HPDE6-E6E7 (cell line): Measurements from ENCODE around the gene WNT4.
"Not testable (repeated sequence)": the region's sequence is repeated elsewhere in the genome, so short reads cannot be mapped to it uniquely, and the experiment has no call there.

Source experiments
- DNase-seq: peaks from one replicate; pipeline ENCODE4 v3.0.0; 2011; ENCODE audit warnings: missing footprints; ENCODE audit errors: extremely low spot score

WNT4 gene

DNA sequence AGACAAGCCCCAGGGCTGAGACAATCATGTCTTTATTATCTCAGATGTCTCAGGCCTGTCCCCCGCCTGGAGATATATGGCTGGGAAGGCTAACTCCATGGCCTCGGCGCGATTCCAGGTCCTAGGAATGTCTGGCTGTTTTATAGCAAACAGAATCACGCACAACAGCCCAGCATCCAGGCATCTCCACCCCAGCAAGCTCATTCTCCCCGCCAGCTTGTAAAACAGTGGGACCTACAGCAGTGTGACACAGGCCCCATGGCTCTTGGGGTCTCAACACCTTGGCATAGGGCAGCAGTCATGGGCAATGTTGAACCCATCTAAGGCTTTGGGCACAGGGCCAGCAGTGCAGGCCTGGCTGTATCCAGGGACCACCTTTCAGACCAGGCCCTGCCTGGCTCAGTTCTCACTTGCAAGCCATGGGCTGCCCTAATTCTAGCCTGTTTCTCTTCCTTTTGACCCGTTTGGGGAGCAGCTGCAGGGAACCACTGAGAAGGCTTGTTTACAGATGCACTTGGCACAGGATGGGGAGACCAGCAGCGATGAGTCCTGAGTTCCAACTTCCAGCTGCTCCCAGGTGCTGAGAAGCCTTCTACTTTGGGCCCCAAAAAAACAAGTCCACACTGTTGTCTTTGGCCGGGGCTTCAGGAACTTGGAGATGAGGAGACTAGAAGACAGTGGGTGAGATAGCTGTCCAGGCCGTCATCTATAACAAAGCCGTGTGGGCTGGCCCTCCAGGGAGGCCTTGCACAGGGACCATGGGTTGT is 34.4 kb downstream of the WNT4 start:
- DNase-seq, result no peak

DNA sequence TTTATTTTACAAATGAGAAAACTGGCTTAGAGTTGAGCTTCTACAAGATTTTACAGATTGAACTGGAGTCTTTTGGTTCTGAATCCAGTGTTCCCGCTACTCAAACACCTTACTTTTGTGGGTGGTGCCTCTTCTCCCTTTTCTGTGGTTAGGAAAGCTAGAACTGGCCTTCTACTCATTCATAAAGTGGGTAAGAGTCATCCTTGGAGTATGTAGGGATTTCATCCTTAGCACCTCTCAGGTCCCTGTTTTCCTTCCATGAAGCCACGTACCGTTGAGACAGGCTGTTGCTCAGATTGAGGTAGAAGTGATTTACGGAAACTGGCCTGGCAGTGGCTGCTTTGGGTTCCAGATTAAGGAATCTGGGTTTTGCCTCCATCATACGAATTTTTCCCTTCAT is 35.8 kb downstream of the WNT4 start:
- DNase-seq, result no peak

DNA sequence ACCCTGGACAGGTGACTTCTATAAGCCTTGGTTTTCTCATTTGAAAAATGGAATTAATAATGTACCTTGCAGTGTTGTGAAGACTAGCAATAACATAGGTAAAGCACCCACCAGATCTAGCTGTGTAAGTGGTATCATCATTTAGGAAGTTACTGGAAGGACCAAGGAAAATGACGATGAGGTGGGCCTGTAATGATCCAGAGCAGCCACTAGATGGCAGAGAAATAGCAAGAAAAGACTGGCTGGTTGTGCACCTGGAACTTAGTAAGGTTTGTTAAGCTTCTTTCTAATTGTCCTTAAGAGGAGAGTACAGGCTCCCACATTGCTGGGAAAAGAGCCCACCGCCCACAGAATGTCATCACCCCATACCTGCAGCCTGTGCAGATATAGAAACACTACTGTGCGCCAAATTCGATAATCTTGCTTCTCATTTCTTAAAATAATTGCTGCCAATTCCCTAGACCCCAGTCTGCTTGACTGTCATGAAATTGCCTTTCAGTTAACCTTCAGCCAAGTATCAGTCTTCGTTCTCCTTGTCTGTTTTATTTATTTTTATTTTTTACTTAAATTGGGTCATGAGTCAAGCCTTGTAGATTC is 37.2 kb downstream of the WNT4 start:
- peak; percentile 48 for DNase-seq

DNA sequence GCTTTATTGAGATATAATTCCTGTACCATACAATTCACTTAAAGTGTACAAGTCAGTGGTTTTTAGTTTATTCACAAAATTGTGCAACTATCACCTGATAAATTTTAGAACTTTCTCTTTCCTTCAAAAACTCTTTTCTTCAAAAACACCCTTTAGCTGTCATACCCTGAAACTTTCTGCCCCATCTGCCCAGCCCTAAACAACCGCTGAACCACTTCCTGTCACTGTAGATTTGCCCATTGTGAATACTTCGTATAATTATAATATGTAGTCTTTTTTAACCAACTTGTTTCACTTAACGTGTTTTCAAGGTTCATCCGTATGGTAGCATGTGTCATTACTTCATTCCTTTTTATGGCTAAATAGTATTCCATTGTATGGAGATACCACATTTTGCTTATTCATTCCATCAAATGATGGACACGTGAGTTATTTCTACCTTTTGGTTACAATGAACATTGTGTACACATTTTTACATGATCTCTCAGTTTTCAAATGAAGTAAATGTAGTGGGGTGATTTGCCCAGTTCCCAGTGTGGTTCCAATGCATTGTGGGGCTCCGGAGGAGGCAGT is 37.9 kb downstream of the WNT4 start:
- no peak for DNase-seq

DNA sequence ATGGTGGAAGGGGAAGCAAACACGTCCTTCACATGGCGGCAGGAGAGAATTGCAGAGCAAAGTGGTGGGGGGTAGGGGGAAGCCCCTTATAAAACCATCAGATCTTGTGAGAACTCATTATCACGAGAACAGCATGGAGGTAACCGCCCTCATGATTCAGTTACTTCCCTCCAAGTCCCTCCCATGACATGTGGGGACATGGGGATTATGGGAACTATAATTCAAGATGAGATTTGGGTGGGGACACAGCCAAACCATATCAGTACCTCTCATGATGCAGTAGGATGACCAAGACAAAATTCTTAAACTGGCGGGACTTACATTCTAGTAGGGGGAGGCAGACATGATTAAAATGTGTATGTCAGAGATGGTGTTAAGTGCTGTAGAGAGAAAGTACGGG is 38.8 kb downstream of the WNT4 start:
- no peak for DNase-seq

DNA sequence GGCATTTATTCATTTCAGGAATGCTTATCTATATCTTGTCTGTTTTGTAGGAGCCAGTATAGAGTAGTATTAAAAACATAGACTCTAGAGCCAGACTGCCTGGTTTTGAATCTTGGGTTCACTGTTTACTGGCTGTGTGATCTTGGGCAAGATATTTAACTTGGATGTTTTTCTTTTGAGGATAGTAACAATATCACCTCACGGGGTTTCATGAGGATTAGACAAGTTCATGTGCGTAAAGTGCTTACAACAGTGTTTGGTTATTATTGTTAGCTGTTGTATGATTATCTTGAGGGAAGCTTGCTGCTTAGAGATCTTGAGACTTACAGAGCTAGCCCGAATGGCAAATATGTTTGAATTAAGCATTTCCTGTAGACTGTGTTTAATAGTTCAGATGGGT is 40.2 kb downstream of the WNT4 start:
- no peak for DNase-seq

DNA sequence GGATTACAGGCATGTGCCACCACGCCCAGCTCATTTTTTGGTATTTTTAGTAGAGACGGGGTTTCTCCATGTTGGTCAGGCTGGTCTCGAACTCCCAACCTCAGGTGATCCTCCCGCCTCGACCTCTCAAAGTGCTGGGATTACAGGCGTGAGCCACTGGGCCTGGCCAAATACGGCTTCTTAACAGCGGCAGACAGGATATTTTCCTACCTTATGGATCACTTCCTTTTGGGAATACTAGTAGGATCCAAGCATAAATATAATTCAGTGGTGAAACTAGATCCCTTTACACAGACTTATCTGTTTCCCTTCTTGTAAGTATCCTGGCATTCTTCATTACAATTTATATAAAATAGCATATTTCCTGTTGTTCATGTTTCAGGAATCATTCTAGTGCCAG is 40.9 kb downstream of the WNT4 start:
- DNase-seq, result no peak

DNA sequence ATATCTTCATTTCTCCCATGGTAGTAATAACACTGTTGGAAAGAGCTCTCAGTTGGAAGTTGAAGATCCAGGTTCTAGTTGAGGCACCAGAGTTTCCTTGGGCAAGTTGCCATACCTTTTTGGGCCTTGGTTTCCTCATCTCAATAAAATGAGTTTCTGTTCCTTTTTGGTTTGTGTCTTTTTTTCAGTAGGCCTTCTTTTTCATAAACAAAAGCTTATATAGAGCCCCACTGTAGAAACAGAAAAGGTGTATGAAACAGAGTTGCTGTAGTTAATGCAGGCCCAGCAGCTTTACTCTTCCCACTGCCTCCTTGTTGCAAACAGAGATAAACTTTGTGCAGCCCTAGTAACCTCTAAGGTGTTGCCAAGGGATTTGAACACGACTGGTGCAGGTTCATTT is 41.7 kb downstream of the WNT4 start:
- no peak for DNase-seq

DNA sequence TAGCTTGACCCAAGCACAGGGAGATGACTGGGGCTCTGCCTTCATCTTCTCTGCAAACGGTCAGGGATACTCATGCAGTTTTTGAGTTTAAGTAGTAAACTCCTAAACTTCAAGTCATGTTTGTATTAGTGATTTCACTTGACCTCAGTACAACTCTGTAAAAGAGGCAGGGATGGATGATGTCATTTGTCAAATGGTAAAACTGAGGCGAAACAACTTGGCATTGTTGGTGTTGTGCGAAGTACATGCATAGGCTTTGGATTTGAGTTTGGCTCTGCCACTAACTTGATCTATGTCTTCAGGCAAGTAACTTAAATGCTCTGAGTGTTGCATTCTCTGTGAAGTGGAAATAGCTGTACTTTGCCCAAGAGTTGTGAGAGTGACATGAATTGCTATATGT is 42.7 kb downstream of the WNT4 start:
- DNase-seq, result no peak

DNA sequence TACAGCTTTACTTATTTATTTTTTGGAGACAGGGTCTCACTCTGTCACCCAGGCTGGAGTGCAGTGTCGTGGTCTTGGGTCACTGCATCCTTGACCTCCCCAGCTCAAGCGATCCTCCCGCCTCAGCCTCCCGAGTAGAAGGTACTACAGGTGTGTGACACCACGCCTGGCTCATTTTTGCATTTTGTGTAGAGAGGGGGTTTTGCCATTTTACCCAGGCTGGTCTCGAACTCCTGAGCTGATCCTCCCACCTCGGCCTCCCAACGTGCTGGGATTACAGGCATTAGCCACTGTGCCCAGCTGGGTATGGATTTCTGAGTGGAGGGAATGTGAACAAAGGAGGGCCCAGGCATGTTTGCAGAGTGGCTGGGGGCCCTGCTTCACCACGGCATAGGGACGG is 44.1 kb downstream of the WNT4 start:
- DNase-seq, result no peak

DNA sequence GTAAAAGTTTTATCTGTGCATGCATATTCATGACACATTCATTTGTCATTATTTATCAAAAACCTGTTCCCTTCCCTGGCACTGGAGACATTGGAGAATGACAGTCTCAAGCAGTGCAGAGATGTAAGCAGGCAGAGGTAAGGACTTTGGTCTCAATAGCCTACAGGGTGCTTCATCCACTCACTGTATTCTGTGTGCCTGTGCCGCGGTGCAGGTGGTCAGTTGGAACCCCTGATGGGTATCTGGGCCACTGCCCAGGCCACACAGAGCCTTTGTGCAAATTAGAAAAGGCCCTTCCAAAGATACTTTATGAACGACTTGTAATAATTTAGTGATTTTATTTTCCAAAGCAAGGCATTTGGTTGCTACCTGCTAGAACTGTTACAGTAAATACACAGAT is 46.4 kb downstream of the WNT4 start:
- no peak for DNase-seq

DNA sequence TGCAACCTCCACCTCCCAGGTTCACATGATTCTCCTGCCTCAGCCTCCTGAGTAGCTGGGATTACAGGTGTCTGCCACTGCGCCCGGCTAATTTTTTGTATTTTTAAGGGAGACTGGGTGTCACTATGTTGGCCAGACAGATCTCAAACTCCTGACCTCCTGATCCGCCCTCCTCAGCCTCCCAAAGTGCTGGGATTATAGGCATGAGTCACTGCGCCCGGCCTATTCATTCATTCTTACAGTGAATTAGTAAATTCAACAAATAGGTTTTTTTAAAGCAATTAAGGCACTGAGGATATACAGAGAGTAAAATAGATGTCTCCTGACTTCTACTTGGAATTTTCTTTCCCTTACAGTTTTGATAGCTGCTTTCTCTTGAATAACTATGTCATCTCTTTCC is 46.9 kb downstream of the WNT4 start:
- DNase-seq, result no peak

DNA sequence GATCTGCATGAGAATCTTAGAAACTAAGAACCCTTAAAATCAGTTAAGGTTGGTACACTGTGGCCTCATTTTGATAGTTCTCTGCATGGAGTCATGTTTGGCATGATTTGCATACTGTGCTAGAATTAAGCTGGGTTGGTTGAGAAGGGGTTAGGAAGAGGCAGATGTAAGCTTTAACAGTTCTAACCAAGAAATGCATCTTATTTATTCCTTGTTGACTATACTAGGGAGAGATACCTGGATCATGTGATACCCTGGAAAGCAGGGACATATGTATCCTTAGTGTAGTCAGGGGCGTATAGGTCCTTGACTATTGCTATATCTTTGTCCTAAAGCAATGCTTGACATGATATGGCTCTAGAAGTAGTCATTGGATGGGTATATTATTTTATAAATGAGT is 49.4 kb downstream of the WNT4 start:
- DNase-seq, result no peak

DNA sequence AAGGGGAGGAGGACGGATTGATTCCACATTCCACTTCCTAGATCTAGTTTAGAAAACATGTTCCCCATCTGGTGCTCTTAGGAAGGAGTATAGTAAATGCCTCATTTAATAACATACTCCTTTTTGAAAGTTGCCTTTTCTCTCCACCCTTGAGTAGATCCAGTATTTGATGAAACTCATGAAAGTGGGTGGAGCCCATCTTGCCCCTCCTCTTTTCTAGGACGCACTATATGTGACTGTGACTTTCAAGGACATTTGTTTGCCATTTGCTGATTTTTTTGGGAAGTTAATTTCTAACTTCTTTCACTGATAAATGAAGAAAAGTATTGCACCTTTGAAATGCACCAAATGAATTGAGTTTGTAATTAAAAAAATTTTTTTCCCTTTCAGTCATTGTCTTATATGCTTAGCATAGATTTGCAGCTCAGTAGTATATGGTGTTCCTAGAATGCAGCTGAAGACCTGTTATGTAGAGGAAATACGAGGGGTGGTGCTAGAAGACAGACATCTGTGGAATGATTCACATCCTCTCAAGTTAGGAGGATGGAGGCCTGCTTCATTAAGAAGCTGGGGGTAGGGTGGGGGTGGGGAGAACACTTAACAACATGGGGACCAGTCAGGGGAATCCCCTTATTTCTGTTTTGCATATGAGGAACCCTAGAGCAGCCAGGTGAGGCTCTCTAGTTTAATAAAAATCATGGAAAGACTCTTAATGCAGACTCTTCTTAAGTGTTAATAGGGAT is 50.7 kb downstream of the WNT4 start:
- not testable (repeated sequence) for DNase-seq

DNA sequence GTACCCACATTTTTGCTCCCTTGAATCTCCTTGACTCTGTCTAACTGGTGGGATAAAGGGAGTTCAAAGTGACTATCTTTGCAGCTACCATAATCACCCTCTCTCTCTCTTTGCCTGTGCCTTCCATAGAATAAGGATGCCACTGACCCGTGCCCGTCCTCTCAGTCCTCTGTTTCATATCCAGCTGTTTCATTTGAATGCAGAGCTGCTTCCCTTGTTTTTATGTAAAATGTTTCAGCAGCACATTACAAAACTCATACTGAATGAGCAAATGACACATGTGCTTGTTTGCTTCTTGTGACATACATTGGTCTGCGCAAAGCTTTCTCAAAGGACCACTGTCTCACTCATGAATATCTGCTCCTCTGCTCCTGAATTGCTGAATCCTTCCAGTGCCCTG is 52.0 kb downstream of the WNT4 start:
- no peak for DNase-seq

DNA sequence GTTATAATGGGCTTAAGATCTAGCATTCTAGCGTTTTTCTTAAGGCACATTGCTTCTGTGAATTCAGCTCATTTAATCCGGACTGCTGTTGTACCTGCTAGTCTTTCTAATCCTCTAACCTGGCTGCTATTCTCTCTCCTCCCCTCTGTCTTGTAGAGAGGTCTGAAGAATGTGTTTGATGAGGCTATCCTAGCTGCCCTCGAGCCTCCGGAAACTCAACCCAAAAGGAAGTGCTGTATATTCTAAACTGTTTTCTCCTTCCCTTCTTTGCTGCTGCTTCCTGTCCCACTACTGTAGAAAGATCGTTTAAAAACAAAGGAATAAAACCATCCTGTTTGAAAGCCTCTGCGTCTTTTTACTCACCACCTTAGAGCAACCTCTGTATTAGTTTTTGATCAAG is 53.1 kb downstream of the WNT4 start:
- no peak for DNase-seq

DNA sequence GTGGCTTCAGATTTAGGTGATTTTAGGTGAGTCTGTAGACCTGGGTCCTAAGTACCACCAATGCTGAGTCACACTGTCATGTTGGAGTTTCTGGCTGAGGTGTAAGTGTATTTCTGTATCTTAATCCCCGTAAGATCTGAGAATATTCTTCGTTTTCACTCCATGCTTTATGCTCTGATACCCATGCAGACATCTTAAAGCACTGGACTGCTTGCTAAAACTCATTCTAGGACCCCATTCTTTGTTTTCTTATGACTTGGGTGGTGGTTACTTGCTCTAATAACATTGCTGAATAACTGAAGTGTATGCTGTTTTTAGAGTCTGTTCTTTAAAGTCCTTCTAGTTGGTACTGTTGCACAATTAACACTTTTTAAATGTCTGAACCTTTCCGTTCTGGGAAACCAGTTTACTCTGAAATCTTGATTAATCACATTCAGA is 53.7 kb downstream of the WNT4 start:
- DNase-seq, result no peak

DNA sequence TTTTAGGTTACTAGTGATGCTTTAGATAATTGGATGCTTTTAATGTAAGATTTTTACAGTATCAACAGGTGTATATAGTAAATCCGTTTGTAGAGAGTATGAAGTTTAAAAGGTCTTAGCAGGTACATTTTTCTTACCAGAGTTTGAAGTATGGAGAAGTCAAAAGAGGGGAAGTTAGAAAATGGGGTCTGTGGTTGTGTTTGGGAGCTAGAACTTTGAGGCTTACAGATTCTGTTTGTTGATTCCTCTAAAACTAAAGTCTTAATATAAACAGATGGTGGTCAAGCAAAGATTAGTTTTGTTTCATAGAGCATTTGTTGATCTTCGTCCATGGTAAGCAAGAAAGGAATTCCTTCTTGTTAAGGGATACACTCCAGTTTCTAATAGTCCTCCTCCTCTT is 54.6 kb downstream of the WNT4 start:
- DNase-seq, result no peak

DNA sequence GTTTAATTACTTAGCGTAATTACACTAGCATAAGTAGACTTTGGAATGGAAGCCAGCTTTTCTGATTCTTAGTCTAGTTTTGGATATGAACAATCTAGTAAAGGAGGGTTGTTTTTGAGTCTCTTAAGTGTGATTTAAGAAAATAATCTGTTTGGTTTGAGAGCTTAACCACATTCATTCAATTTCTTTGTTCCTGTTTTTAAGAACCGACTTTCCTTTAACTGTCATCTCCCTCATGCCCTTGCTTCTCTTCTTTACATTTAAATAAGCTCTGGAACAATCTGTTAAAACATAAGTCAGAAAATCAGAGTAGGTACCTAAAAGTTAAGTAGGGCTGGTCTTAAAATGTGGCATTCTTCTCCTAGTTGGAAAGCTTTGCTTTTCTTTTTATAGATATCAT is 62.7 kb downstream of the WNT4 start:
- DNase-seq, result no peak

DNA sequence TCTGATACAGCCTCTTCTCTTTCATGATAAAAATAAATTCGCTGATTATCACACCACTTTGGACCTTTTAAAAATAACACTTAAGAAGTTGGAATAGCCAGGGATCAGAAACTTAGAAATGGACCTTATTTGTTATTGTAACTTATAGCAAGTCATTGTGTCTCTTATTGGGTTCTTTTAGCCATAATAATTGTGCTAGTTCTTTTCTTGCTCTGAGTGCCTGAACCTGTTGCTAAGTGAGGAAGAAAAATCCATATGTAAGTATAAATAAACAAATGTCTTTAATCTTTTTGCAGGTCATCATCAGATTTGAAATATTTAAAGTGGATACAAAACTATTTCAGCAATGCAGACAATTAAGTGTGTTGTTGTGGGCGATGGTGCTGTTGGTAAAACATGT is 64.8 kb downstream of the WNT4 start:
- no peak for DNase-seq

DNA sequence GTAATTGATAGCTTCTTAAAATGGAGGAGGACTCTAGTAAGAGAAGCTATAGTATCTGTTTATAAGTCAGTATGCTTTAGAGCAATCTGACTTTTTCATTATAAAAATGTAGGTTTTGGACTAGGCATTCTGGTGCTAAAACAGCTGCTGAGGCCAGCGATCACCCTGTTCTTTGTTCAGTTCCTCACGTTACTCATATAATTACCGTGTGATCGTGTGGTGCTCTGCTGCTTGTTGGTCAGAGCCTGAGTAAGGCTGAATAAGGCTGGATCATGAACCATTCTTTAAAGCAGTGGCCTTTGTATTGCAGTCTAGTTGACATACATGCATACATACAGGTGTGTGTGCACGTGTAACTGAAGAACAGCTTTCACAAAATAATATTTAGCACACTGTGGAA is 65.2 kb downstream of the WNT4 start:
- DNase-seq, result no peak

DNA sequence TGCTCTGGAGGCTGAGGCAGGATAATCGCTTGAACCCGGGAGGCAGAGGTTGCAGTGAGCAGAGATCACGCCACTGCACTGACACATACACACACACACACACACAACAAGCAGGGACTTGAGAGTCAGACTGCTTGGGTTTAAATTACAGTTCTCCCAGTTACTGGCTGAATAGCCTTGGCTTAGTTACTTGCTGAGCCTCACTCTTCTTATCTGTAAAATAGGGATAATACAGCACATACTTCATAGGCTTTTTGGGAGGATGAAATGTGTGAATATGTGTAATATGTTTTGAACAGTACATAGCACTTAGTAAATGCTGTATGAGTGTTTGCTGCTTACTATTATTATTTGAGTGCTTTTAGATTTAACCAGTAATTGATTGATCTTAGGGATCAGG is 66.6 kb downstream of the WNT4 start:
- no peak for DNase-seq

DNA sequence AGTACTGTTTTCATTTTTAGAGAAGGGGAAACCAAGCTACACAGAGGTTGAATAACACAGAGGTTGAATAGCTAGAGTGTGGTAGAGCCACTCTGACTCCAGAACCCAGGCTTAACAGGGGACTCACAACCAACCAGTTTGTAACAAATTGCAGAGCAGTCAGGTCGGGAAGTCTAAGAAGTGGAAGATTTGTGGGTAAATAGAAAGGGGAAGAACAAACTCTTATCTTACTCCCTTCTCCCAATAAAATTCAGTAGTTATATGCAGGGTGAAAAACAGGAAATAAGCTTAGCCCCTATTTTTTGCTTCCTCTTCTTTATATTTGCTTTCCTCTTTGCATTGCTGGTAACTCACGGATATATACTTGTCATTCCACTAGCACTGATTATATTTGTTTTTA is 67.2 kb downstream of the WNT4 start:
- no peak for DNase-seq
